B cell (primary cell): Measurements from ENCODE around the gene COLEC12.

Experiments used
- EZH2 ChIP-seq: IDR thresholded peaks from 2 replicates; pipeline ENCODE4 v1.6.1; 2012; ENCODE audit warnings: borderline replicate concordance, low read depth, mild to moderate bottlenecking, moderate library complexity, low read length; ENCODE audit not compliant: insufficient read depth, poor library complexity, severe bottlenecking
- TF ChIP-seq, protein P1 (sequence below): fragments of 200-600 bp; IDR thresholded peaks from one replicate; pipeline ENCODE4 v1.8.0; 2022; ENCODE audit warnings: antibody characterized with exemption, mild to moderate bottlenecking

DNA sequence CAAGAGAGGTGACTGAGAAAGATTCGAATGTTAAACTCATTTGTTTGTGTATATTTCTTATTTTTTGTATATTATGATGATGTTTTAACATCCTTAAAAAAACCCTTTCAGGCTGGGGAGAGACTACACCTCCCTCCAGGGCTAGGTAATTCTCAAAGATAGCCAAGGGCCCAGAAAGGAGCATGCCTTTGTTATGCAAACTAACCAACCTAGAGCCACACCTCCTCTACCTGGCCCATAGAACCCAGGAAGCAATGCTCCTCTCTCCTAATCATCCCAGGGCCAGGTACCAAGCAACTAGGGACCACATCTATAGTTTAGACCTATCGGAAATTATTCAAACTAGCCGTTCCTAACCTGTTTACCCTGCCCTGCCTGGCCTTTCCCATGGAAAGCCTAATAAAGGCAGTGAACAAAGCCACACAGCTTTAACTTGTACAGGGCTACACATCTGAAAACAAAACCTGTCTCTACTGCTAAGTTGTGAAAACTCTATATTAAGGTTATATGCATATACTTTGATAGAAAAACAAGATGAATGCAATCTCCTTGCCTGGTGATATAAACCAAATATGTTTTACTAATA is 79.7 kb downstream of the COLEC12 start:
- TF ChIP-seq, protein P1, sequence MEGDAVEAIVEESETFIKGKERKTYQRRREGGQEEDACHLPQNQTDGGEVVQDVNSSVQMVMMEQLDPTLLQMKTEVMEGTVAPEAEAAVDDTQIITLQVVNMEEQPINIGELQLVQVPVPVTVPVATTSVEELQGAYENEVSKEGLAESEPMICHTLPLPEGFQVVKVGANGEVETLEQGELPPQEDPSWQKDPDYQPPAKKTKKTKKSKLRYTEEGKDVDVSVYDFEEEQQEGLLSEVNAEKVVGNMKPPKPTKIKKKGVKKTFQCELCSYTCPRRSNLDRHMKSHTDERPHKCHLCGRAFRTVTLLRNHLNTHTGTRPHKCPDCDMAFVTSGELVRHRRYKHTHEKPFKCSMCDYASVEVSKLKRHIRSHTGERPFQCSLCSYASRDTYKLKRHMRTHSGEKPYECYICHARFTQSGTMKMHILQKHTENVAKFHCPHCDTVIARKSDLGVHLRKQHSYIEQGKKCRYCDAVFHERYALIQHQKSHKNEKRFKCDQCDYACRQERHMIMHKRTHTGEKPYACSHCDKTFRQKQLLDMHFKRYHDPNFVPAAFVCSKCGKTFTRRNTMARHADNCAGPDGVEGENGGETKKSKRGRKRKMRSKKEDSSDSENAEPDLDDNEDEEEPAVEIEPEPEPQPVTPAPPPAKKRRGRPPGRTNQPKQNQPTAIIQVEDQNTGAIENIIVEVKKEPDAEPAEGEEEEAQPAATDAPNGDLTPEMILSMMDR = no peak
- no peak for TF ChIP-seq EZH2
